Erythroblast (primary cell): Measurements from ENCODE around the gene RYR2.

Experiments used
- GATA1 ChIP-seq: IDR thresholded peaks from 2 replicates; pipeline ENCODE4 v1.6.1; 2011; ENCODE audit warnings: low read depth, mild to moderate bottlenecking, control low read depth, low read length, moderate library complexity
- POLR2A ChIP-seq: IDR thresholded peaks from 2 replicates; pipeline ENCODE4 v1.6.1; 2011; ENCODE audit warnings: mild to moderate bottlenecking, low read length

DNA sequence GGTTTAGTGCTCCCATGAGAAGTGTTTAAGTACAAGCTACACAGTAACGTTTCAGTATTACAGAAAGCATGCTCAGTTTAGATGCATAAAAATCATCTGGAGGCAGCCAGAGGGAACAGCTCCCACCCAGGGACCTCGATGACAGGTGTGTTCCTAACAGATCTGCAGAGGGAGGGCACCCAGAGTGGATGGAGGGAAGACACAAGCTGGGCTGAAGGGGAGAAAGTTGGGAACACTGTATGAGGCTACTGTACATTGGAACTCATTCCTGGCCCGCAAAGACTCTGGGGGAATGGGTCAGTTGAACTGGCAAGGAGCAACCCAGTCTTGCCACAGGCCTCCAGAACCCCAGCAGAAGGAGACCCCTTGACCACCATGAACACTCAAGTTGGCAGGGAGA, 796.3 kb downstream of the RYR2 start:
- TF ChIP-seq POLR2A (no peak), GATA1 (no peak)
